GM20000 (cell line): ENCODE data around the gene MRPS18A.
"Not testable (repeated sequence)": the region's sequence is repeated elsewhere in the genome, so short reads cannot be mapped to it uniquely, and the experiment has no call there.

Experiments used
- DNase-seq: peaks from one replicate; pipeline ENCODE4 v3.0.0; 2012; ENCODE audit warnings: low spot score
- CTCF ChIP-seq: IDR thresholded peaks from 2 replicates; pipeline ENCODE4 v1.5.1; 2012; ENCODE audit warnings: mild to moderate bottlenecking, control low read depth; ENCODE audit errors: extremely low read depth, missing control alignments

Gene MRPS18A

GRCh38 chr6:43703512-43704429 is 16.2 kb upstream of the MRPS18A start:
- no peak for DNase-seq
- TF ChIP-seq CTCF: no peak

DNA sequence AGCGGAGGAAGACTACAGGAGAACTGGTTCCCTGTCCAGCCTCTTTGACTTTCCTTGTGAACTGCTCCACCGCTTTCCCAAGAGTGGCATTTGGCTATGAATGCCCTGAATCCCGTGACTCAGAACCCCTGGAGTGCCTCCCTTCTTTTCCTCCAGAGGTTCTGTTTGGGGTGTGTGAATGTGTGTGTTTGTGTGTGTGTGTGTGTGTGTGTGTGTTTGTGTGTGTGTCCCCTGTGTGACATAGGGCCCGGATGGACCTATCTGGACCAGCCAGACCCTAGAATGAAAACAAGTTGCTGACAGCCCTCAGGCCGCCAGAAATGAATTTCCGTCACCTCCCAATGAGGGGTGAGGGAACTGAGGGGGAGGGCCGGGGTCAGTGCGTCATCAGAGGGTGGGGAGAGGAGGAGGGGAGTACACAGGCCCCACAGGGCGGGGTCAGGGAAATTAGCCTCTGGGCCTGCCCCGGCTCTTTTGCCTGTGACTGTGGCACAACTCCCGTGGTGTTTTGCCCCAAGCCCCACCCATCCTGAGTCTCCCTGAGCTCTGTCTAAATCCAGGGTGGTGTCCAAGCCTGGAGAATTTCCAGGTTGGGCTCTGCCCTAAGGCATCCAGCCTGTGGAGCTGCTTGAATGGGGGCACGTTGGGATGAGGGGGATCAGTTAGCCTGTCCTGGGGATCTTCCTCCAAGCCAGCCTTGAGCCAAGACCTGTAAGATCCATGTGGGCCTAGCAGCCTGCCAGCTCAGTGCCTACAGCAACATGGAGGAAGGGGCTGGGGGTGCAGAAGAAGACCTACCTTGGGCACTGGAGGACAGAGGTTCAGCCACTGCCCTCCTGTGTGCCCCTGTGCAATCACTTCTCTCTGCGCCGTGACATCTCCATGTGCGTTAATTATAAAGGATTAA is 15.2 kb upstream of the MRPS18A start:
- peak; percentile 38 for DNase-seq
- TF ChIP-seq CTCF: no peak

GRCh38 chr6:43702171-43702533 is 14.6 kb upstream of the MRPS18A start:
- DNase-seq: no peak
- TF ChIP-seq CTCF: no peak

DNA sequence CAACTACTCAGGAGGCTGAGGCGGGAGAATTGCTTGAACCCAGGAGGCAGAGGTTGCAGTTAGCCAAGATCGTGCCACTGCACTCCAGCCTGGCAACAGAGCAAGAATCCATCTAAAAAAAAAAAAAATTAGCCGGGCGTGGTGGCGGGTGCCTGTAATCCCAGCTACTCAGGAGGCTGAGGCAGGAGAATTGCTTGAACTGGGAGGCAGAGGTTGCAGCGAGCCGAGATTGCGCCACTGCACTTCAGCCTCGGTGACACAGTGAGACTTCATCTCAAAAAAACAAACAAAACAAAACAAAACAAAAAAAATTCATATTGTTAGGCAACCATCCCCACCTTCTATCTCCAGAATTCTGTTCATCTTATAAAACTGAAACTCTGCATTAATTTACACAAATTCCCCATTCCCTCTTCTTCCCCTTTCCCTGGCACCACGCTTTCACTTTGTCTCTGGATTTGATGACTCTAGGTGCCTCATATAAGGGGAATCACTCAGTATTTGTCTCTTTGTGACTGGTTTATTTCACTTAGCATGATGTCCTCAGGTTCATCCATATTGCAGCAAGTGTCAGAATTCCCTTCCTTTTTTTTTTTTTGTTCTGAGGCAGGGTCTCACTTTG is 13.5 kb upstream of the MRPS18A start:
- not testable (repeated sequence) for DNase-seq

DNA sequence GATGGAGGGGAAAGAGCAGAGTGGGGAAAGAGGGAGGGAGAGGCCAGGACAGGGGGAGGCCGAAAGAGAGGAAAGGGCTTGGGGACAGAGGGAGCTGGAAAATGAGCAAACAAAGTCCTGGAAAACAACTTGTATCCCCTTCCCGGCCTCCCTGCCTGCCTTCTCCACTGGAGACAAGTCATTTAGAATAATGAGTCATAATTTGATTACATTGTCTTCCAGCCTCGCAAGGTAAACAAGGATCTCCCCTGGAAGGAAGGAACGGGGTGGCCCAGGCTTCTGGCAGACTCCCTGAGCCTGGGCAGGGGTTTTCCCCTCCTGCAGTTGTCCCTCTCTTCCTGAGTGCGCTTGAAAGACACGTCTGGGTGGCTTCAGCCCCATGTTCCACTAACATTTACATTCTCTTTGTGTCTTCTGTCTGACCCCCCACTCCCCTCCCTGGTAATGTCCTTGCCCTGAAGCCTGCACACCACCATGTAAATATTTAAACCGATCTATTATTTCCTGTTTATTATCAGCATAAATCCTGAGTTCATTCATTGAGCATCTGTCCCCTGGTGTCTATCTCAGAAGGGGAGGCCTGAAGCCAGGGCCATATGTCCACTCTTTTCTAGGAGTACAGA is 12.1 kb upstream of the MRPS18A start:
- no peak for DNase-seq
- no peak for TF ChIP-seq CTCF

GRCh38 chr6:43698584-43699349 is 11.2 kb upstream of the MRPS18A start:
- DNase-seq: no peak
- no peak for TF ChIP-seq CTCF

- no peak for TF ChIP-seq CTCF
- DNase-seq: no peak
Observed at GRCh38 chr6:43697421-43697820, 9.8 kb upstream of the MRPS18A start.
